ENCODE data around the gene TEX35.

DNA sequence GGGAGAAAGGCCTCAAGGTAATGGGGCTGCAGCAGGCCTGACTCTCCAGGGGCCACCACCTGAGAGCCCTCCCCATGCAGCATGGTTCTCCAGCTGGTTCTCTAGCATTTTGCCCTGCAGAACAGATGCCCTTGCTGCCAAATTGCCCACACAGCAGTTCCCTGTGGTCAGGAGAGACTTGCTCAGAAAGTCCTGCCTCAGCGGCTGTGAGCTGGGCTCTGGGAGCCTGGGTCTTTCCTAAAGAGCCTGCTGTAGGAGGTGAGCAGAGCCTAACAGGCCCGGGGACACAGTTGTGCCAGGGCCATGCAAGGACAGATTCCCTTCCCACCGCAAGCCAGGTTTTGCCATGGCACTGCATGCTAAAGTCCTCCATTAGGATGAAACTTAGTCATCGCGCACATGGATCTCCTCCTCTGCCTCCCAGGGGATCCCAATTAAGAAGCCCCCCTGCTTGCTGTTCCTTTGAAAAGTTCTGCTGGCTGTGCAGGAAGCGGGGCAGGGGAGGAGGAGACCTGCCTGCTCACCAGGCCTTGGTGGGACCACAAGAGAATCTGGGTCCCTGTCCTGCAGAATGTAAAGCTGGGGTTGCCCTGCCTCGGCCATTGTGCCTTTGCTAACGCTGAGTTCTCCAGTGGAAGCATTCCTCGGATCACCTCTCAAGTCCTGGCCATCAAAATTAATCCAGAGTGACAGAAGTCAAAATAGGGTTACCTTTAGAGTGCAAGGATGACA is 21.4 kb downstream of the TEX35 start:
- TF ChIP-seq, protein P1, sequence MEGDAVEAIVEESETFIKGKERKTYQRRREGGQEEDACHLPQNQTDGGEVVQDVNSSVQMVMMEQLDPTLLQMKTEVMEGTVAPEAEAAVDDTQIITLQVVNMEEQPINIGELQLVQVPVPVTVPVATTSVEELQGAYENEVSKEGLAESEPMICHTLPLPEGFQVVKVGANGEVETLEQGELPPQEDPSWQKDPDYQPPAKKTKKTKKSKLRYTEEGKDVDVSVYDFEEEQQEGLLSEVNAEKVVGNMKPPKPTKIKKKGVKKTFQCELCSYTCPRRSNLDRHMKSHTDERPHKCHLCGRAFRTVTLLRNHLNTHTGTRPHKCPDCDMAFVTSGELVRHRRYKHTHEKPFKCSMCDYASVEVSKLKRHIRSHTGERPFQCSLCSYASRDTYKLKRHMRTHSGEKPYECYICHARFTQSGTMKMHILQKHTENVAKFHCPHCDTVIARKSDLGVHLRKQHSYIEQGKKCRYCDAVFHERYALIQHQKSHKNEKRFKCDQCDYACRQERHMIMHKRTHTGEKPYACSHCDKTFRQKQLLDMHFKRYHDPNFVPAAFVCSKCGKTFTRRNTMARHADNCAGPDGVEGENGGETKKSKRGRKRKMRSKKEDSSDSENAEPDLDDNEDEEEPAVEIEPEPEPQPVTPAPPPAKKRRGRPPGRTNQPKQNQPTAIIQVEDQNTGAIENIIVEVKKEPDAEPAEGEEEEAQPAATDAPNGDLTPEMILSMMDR (IDR thresholded peaks at IDR 0.05): no peak
- no peak for TF ChIP-seq POLR2A (IDR thresholded peaks at IDR 0.05)
